GM12891 (cell line): Measurements from ENCODE around the gene ASPRV1.

ENCODE experiments used
- POLR2AphosphoS5 ChIP-seq: IDR thresholded peaks from 2 replicates; pipeline ENCODE4 v1.6.1; 2011; ENCODE audit warnings: low read depth, low read length, control low read depth
- TAF1 ChIP-seq: IDR thresholded peaks from 2 replicates; pipeline ENCODE4 v1.6.1; 2011; ENCODE audit warnings: low read depth, low read length, control low read depth

DNA sequence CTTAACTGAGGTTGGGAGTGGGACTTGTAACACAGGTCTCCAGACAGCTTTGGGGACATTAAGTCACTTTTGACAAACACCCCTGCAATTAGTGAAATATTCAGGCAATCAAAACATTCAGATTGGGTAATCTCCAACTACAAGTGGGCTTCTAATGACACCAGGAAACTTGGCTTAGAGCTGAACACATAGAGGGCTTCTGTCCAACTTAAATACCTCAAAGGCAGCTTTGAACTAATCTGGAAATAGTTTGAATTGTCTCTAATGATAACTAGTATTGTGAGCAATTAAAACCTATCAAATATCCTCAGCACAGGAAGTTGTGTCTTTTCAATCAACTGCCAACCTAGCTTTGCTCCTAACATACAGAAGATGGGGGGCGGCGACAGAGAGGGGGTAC is 5.1 kb upstream of the ASPRV1 start:
- no peak for TF ChIP-seq POLR2AphosphoS5
- no peak for TF ChIP-seq TAF1
